Breast epithelium (tissue), 3 donors: ENCODE results near the gene HEG1.

Experiments
- POLR2A ChIP-seq: fragments of 450-650 bp; IDR thresholded peaks from one replicate; pipeline ENCODE4 v1.6.1; 2016; ENCODE audit warnings: antibody characterized with exemption, mild to moderate bottlenecking, moderate library complexity
- TF ChIP-seq, protein P1 (sequence below), 3 donors: fragments of 450-650 bp; IDR thresholded peaks; one replicate each; pipeline ENCODE4 v1.5.1; 2016 to 2017; ENCODE audit warnings: antibody characterized with exemption in 3 of 3, mild to moderate bottlenecking in 3 of 3, moderate library complexity in 3 of 3

GRCh38 chr3:124916837-124917409 is 138.9 kb downstream of the HEG1 start:
- TF ChIP-seq, protein P1, sequence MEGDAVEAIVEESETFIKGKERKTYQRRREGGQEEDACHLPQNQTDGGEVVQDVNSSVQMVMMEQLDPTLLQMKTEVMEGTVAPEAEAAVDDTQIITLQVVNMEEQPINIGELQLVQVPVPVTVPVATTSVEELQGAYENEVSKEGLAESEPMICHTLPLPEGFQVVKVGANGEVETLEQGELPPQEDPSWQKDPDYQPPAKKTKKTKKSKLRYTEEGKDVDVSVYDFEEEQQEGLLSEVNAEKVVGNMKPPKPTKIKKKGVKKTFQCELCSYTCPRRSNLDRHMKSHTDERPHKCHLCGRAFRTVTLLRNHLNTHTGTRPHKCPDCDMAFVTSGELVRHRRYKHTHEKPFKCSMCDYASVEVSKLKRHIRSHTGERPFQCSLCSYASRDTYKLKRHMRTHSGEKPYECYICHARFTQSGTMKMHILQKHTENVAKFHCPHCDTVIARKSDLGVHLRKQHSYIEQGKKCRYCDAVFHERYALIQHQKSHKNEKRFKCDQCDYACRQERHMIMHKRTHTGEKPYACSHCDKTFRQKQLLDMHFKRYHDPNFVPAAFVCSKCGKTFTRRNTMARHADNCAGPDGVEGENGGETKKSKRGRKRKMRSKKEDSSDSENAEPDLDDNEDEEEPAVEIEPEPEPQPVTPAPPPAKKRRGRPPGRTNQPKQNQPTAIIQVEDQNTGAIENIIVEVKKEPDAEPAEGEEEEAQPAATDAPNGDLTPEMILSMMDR (IDR thresholded peaks at IDR 0.05), result no peak
- no peak for TF ChIP-seq POLR2A
